ENCODE measurements around the gene RBM6.

DNA sequence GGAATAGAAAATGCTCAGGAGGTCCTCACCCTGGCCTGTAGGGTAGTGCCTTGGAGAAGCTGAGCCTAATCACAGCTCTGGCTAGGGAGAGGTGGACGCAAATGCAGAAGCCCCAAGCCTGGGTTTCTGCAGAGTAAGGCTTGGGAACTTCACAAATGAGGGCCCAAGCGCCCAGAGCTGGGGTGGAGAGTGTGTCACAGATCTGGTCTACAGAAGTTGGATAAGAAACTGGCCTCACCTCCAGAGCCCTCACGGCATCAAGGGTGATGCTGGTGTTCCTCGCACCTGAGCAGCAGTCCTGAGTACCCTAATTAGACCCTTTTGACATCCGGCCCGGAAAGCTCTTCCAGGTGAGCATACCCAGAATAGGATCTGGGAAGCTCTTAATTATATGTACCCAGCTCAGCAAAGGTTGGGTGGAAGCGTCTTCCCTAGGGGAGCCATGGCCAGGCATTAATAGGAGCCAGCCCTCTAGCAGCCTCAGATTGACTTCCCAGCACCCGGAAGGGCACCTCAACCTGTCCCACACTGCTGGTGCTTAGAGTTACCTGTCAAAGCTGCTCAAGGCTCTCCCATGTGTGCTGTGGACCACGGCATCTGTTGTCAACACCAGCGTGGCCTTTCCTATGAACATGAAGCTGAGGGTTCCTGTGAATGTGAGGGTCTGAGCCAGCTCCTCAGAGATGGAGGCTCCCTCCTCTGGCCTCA is 180.6 kb downstream of the RBM6 start:
- TF ChIP-seq EZH2 (IDR thresholded peaks at IDR 0.05; ENCODE audit: borderline replicate concordance, low read depth, low read length, poor library complexity, severe bottlenecking), result no peak
- TF ChIP-seq, protein P1, sequence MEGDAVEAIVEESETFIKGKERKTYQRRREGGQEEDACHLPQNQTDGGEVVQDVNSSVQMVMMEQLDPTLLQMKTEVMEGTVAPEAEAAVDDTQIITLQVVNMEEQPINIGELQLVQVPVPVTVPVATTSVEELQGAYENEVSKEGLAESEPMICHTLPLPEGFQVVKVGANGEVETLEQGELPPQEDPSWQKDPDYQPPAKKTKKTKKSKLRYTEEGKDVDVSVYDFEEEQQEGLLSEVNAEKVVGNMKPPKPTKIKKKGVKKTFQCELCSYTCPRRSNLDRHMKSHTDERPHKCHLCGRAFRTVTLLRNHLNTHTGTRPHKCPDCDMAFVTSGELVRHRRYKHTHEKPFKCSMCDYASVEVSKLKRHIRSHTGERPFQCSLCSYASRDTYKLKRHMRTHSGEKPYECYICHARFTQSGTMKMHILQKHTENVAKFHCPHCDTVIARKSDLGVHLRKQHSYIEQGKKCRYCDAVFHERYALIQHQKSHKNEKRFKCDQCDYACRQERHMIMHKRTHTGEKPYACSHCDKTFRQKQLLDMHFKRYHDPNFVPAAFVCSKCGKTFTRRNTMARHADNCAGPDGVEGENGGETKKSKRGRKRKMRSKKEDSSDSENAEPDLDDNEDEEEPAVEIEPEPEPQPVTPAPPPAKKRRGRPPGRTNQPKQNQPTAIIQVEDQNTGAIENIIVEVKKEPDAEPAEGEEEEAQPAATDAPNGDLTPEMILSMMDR (conservative IDR thresholded peaks at IDR 0.05; ENCODE audit: low read depth, low read length), result no peak

Data from A673 (cell line).